MCF 10A (cell line): ENCODE data around the gene REPIN1. TPM values are rescaled to one million over a fixed set of nuclear protein-coding genes. Genes with fewer than 3 reads are reported as not detected.

ENCODE experiments used
- BruUV-seq: library from RNA; stranded (reverse); fragments of 400-500 nt; replicated peaks from 2 replicates; lab custom pipeline; 2021; lab: Mats Ljungman, UMichigan
- CTCF ChIA-PET: fragments of 300-600 bp; sonication (Branson Sonifier 250); formaldehyde crosslinking; extraction: SDS; loops from one replicate; lab custom pipeline; 2021; ENCODE audit warnings: antibody characterized with exemption, inconsistent platforms; lab: Yijun Ruan, JAX
- POLR2A ChIA-PET: fragments of 300-600, 350-650 bp; sonication (Branson Sonifier 250); formaldehyde crosslinking; extraction: SDS; loops from one replicate; lab custom pipeline; 2020; ENCODE audit warnings: antibody characterized with exemption, inconsistent platforms; lab: Yijun Ruan, JAX
- DNase-seq: peaks from one replicate; pipeline ENCODE4 v3.0.0-alpha.2; 2018; ENCODE audit not compliant: unreplicated experiment
- H3K27ac Mint-ChIP-seq: one replicate; pipeline ENCODE4 v1.8.0; 2022; ENCODE audit warnings: mild to moderate bottlenecking, low read depth, mixed read lengths; ENCODE audit not compliant: unreplicated experiment
- H3K27me3 Mint-ChIP-seq: one replicate; pipeline ENCODE4 v1.8.0; 2022; ENCODE audit warnings: mixed read lengths; ENCODE audit not compliant: insufficient read depth, unreplicated experiment
- H3K36me3 Mint-ChIP-seq: one replicate; pipeline ENCODE4 v1.8.0; 2022; ENCODE audit warnings: mild to moderate bottlenecking, moderate library complexity, mixed read lengths; ENCODE audit not compliant: insufficient read depth, unreplicated experiment
- H3K4me1 Mint-ChIP-seq: one replicate; pipeline ENCODE4 v1.8.0; 2022; ENCODE audit warnings: mixed read lengths; ENCODE audit not compliant: insufficient read depth, unreplicated experiment
- H3K4me3 Mint-ChIP-seq: one replicate; pipeline ENCODE4 v1.8.0; 2022; ENCODE audit warnings: mild to moderate bottlenecking, moderate library complexity, mixed read lengths; ENCODE audit not compliant: unreplicated experiment
- H3K9me3 Mint-ChIP-seq: one replicate; pipeline ENCODE4 v1.8.0; 2022; ENCODE audit warnings: mixed read lengths; ENCODE audit not compliant: unreplicated experiment
- intact Hi-C: fragments of 100-400 bp; cut with micrococcal nuclease; formaldehyde crosslinking; loops from 2 replicates; pipeline ENCODE4 v1.14.1; 2022
- total RNA-seq: library from RNA; stranded (reverse); gene quantifications from 2 replicates; pipeline ENCODE4 v1.2.3, GENCODE V29; 2022
- TF ChIP-seq, protein P1 (sequence below): fragments of 200-600 bp; IDR thresholded peaks from one replicate; pipeline ENCODE4 v1.8.0; 2022; ENCODE audit warnings: antibody characterized with exemption, mild to moderate bottlenecking; ENCODE audit not compliant: unreplicated experiment

The REPIN1 gene
- total RNA-seq, 1 experiment from 2014 or later = 80.8 TPM

DNA sequence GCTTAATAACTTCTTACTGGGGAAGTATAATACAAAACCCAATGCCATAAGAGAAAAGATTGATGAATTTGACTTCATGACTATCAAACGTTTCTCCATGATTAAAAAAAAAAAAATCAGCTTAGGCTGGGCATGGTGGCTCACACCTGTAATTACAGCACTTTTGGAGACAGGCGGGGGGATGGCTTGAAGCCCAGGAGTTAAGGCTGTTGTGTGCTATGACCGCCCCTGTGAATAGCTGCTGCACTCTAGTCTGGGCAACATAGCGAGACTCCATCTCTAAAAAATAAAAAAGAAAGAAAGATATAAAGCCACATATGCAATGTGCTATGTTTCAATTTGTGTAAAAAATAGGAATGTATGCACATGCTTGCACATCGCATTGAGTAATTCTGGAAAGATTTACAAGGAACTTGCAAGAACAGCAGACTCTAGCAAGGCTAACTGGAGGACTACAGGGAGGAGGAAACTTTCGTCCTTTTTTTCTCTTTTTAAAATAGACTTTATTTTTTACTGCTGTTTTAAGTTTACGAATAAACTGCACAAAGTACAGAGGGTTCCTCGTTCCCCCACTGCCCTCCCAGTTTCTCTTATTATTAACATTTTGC lies 16.9 kb upstream of the REPIN1 start:
- H3K27me3 Mint-ChIP-seq = peaks cover 5% of the 10 kb centered on the region
- no peaks in the 10 kb centered on the region for H3K36me3 Mint-ChIP-seq
- no peak for DNase-seq
- no peaks in the 10 kb centered on the region for H3K9me3 Mint-ChIP-seq
- no peaks in the 10 kb centered on the region for H3K4me1 Mint-ChIP-seq
- BruUV-seq = no TSS peak
- ChIA-PET CTCF (interaction anchor here (0.6 kb wide), 1 partner anchor 610 kb away, joined by 3 read pairs; no protein-coding TSS in a partner anchor), POLR2A (no interaction called here)
- H3K27ac Mint-ChIP-seq = no peak overlapping the region
- intact Hi-C loops = no loop called here
- H3K4me3 Mint-ChIP-seq = no peak overlapping the region
- TF ChIP-seq, protein P1, sequence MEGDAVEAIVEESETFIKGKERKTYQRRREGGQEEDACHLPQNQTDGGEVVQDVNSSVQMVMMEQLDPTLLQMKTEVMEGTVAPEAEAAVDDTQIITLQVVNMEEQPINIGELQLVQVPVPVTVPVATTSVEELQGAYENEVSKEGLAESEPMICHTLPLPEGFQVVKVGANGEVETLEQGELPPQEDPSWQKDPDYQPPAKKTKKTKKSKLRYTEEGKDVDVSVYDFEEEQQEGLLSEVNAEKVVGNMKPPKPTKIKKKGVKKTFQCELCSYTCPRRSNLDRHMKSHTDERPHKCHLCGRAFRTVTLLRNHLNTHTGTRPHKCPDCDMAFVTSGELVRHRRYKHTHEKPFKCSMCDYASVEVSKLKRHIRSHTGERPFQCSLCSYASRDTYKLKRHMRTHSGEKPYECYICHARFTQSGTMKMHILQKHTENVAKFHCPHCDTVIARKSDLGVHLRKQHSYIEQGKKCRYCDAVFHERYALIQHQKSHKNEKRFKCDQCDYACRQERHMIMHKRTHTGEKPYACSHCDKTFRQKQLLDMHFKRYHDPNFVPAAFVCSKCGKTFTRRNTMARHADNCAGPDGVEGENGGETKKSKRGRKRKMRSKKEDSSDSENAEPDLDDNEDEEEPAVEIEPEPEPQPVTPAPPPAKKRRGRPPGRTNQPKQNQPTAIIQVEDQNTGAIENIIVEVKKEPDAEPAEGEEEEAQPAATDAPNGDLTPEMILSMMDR = no peak

- H3K4me1 Mint-ChIP-seq = no peaks in the 10 kb centered on the region
- no peak overlapping the region for H3K27ac Mint-ChIP-seq
- DNase-seq = no peak
- intact Hi-C loops = loop anchor here (1.0 kb wide), 1 partner anchor 66 kb away; no protein-coding TSS in a partner anchor
- BruUV-seq = no TSS peak
- no peak overlapping the region for H3K4me3 Mint-ChIP-seq
- POLR2A ChIA-PET = no interaction called here
- CTCF ChIA-PET = interaction anchor here (0.6 to 3.2 kb wide), 26 partner anchors 9 to 734 kb away, joined by 3 to 18 read pairs (median 5); a partner anchor contains a TSS
- H3K9me3 Mint-ChIP-seq = no peaks in the 10 kb centered on the region
- no peaks in the 10 kb centered on the region for H3K27me3 Mint-ChIP-seq
- TF ChIP-seq, protein P1 = no peak
- H3K36me3 Mint-ChIP-seq = no peaks in the 10 kb centered on the region
These were observed 13.0 kb upstream of the REPIN1 start for GRCh38 chr7:150355666-150356059.

GRCh38 chr7:150356265-150356897 lies 12.2 kb upstream of the REPIN1 start:
- BruUV-seq = no TSS peak
- H3K4me3 Mint-ChIP-seq = no peak overlapping the region
- POLR2A ChIA-PET = no interaction called here
- intact Hi-C loops = loop anchor here (1.0 kb wide), 1 partner anchor 65 kb away; no protein-coding TSS in a partner anchor
- H3K27me3 Mint-ChIP-seq = no peaks in the 10 kb centered on the region
- no peaks in the 10 kb centered on the region for H3K4me1 Mint-ChIP-seq
- peak; percentile 41 for DNase-seq
- H3K27ac Mint-ChIP-seq = no peak overlapping the region
- H3K9me3 Mint-ChIP-seq = no peaks in the 10 kb centered on the region
- CTCF ChIA-PET = interaction anchor here (0.6 to 3.2 kb wide), 30 partner anchors 9 to 734 kb away, joined by 3 to 18 read pairs (median 4); a partner anchor contains a TSS
- TF ChIP-seq, protein P1 = peak; percentile 67
- no peaks in the 10 kb centered on the region for H3K36me3 Mint-ChIP-seq

- Mint-ChIP-seq H3K27me3 (no peaks in the 10 kb centered on the region), H3K36me3 (no peaks in the 10 kb centered on the region), H3K4me3 (no peak overlapping the region), H3K27ac (peak overlapping the region; percentile 46), H3K4me1 (no peaks in the 10 kb centered on the region), H3K9me3 (no peaks in the 10 kb centered on the region)
- DNase-seq = no peak
- intact Hi-C loops = no loop called here
- ChIA-PET POLR2A (interaction anchor here (1.4 kb wide), 1 partner anchor 11 kb away, joined by 4 read pairs; the partner anchor contains the start of gene REPIN1), CTCF (interaction anchor here (0.7 to 3.2 kb wide), 14 partner anchors 9 to 1656 kb away, joined by 3 to 18 read pairs (median 8); a partner anchor contains a TSS)
- TF ChIP-seq, protein P1 = no peak
- no TSS peak for BruUV-seq
These were observed 11.4 kb upstream of the REPIN1 start for GRCh38 chr7:150357270-150357669.
